H1 (cell line): Measurements from ENCODE around the gene HOXB3.

Experiments
- BCL11A ChIP-seq, 2 experiments: IDR thresholded peaks; one replicate each; pipeline ENCODE4 v1.6.1; 2011; ENCODE audit warnings: low read depth in 2 of 2, low read length in 2 of 2, mild to moderate bottlenecking in 2 of 2
- CTCF ChIP-seq, 3 experiments: IDR thresholded peaks; 1 replicate in 2 of 3; 2 replicates in 1 of 3; pipeline versions ENCODE4 v1.5.1 to v1.6.1; 2011; ENCODE audit warnings: low read length in 3 of 3, mild to moderate bottlenecking in 3 of 3, inconsistent platforms in 2 of 3, low read depth in 1 of 3, moderate library complexity in 1 of 3; ENCODE audit not compliant: insufficient read depth in 1 of 3; ENCODE audit errors: control extremely low read depth in 1 of 3
- MAFK ChIP-seq: IDR thresholded peaks from 2 replicates; pipeline ENCODE4 v1.6.1; 2012; ENCODE audit warnings: low read depth, mild to moderate bottlenecking, improper control_type of control experiment, low read length

- TF ChIP-seq BCL11A (IDR thresholded peaks at IDR 0.05; ENCODE audit: low read depth in 2 of 2, low read length in 2 of 2): no peak
- no peak for TF ChIP-seq CTCF (IDR thresholded peaks at IDR 0.05; ENCODE audit: control extremely low read depth in 1 of 3, insufficient read depth in 1 of 3, low read depth in 1 of 3, low read length in 3 of 3)
- no peak for TF ChIP-seq MAFK
Measured at GRCh38 chr17:48514477-48514876, 75.6 kb downstream of the HOXB3 start.
